Femur (tissue), 1 donor: ENCODE data around the gene ITIH5.
A peak's percentile ranks its signal among the peaks of the same experiment; 100 is the strongest.

Experiments used
- DNase-seq: peaks from one replicate; pipeline ENCODE4 v3.0.0-alpha.2; 2017

ITIH5 gene

DNA sequence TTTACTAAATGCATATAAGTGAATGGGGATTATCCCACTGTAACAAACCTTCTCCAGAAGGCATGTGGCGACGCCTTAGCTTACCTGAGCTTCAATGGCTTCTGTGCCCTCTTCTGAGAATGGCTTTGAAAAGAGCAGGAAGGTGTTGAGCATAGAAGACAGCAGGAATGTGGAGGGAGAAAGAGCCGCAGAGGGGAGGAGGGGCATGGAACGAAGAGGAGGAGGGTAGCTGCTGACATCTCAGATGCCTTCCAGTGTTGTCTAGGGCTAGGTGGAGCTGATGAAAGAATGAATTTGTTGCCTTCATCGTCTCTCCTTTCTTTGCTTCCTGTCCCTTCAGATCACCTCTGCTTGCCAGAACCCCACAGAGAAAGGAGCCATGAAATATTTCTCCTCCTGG is 86.2 kb downstream of the ITIH5 start:
- no peak for DNase-seq

DNA sequence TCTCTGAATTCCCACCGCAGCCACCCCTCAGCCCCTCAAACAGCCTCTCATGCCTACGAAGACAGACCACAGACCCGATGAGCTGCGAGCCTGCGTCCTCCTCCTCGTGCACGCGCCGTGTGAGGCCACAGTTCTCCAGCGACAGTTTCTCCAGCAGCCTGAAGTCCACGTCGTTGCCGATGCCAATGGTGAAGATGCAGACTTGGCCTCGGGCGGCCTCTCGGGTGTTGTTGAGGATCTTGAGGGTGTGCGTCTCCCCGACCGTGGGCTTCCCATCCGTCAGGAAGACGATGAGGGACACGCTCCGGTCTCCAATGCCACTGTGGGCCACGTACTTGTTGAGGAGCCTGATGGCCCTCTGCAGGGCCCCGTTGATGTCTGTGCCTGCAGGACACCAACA is 87.1 kb downstream of the ITIH5 start:
- no peak for DNase-seq

DNA sequence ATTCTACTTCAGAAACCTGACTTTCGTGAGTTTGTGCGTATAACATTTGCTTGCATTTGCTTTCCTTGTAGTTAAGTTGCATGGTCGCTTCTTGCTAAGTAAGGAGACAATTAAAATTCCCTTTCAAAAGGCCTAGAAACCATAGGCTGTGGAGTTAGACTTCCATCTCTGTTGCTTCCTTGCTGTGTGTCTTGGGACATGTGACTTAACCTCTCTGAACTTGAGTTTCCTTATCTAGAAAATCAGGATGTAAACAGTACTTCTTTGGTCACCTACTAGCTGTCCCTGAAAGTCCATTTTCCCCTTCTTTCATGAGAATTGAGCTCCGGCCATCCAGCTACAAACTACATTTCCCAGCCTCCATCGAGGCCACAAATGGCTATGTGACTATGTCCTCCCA is 89.2 kb downstream of the ITIH5 start:
- DNase-seq: no peak

DNA sequence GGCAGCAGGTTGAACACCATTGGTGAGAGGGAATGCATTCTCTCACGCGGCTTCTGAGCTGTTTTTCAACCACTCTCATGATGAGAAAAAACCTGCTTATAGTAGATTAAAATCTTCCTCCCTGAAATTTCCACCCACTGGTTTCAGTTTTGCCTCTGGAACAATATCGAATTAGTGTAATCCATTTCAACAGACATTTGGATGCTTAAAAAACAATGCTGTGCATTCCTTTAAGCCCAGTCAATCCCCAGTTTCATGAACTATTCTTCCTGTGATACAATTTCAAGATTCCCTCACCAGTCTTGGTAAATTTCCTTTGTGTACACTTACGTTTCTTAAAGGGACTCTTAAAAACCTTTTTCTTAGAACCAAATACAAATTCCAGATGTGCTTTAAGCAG is 89.6 kb downstream of the ITIH5 start:
- DNase-seq: no peak

DNA sequence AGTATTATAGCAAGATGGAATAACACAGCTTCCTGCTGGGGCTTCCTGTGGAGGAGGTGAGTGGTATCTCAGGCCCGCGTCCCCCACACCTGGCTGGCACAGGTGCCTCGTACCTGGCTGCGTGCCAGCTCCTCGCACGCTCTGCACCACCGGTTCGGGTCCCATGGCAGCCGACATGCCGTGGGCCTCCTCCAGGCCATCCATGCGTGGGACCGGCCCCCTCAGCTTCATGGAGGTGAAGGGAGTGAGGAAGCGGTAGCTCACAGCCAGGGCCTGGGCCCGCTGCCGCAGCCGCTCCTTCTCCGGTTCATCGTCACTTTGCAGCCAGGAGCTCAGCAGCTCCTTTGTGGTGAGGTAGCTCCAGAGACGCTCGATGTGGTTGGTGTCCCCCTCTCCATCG is 90.4 kb downstream of the ITIH5 start:
- DNase-seq: no peak

DNA sequence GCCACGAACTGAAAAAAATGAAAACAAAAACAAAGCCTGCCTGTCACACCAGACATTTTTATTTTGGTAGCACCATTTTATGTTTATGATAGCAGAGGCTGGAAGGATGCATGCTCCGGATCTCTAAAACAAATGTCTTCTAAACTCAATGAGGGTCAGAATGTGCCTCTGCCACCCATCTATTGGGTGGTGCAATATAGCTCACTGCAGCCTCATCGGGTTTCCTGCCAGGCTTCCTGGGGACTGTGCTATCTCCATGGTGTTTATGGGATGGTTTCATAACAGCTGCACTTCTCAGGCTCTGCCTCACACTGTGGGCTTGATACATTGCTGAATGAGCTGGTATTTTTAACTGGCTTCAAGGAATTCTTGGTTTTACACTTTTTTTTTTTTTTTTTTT is 94.4 kb downstream of the ITIH5 start:
- DNase-seq: peak; percentile 64

DNA sequence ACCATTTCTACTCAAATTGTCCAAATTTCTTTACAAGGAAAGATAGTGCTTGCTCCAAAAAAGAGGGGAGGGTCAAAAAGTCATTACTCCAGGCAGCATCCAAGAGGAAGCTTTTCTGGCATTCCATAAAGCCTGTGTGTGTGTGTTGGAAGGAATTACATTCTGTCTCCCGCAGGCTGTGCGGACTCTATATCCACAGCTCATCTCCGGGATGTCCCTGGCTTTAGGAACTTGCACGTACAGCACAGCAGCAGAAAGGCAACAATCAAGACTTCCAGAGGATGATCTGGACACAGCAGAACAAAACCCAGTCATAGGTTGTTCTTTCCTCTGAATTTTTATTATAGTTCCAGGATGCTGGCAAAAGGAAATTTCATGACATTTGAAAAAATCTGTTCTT is 94.8 kb downstream of the ITIH5 start:
- peak; percentile 74 for DNase-seq

DNA sequence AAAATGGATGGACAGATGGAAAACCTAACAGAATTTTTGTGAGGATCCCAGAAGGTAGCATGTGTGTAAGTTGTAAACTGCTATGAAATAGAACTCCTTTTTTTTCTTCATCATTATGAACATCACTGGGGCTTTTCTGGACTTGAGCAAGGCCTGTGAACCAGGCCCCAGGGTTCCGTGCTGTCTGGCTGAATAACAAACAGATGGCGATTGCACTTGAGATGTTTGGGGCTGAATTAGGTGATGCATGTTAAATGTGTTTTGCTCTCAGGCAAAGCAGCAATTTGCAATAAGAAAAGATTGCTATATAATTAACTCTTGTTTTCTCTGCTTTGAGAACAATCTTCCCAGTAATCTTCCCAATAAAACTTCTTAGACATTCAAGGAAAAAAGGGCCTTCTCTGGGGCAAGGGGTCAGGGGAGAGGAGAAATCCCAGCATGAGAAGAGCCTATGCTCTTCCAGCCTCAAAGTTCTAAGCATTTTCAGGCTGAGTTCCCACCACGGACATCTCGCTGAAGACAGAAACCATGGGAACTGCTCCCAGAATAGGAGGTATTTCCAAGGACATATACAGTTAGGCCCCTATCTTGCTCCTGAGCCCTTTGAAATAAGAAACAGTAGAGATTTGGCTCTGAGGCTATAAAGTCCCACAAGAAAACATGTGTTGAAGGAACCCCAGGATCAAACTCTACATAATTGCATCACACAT is 98.7 kb downstream of the ITIH5 start:
- DNase-seq: no peak

DNA sequence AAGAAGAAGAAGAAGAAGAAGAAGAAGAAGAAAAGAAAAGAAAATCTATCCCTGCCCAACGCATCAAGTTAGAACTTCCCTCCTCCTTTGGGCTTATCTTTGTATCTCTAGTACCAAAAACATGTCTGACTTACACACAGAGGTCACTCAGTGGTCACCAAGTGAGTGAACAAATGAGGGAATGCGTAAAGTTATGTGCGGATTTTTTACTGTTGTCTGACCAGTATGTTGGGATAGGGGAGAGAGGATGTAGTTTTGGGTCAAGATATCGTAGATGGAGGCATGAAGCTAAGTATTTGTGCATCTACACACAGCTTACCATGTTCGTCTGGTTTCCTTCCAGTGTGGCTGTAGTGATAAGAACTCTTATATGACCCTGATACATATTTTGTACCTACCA is 99.9 kb downstream of the ITIH5 start:
- DNase-seq: no peak

DNA sequence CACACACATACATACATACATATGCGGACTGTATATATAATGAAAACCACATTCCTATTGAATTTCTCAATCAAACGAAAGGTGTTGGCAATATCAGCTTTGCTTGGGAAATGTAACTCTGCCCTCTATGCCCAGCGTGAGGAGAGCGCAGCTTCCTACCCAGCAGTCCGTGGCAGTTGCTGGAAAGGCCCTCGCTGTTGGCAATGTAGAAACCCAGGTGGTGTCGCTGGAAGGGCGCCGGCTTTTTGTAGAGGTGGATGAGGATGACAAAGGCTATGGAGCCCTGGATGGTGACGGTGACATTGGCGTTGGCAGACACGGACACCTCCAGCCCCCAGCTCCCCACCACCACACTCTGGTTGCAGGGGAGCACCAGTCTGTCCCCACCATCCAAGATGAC is 100.9 kb downstream of the ITIH5 start:
- no peak for DNase-seq

DNA sequence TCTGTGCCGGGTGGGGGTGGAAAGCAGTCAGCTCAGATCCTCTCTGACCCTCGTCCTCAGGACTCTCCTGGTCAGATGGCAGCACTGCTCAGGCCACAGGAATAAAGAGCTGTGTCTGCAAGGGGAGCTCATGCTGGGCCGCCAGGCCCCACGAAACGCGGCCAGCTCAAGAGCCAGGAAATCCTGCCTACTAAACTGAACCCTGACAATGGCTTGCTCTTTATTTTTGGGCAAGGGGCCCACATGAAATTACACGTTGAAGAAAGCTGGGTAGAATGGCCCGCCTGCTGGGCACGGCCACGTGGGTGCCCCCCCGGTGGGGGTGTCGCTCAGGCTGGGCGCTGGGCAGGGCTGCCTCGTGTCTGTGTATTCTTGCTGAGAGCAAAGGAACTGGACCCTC is 103.0 kb downstream of the ITIH5 start:
- peak; percentile 64 for DNase-seq

DNA sequence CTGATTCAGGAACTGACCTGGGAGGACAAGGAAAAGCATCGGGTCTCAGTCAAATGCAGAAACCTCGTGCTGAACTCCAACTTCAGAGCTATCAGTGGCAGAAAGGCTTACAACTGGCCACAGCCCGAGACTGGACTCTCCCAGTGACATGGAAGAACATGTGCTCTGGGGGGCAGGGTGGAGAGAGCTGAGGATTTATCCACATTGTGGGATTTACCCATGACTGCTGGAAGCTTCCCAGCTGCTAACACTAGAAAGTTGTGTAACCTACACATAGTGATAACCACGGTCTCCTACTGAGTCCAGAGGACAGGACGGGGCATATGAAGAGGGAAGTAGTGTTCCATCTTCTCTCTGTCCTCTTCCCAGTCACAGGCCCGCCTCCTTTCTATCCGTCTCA is 103.4 kb downstream of the ITIH5 start:
- peak; percentile 81 for DNase-seq

DNA sequence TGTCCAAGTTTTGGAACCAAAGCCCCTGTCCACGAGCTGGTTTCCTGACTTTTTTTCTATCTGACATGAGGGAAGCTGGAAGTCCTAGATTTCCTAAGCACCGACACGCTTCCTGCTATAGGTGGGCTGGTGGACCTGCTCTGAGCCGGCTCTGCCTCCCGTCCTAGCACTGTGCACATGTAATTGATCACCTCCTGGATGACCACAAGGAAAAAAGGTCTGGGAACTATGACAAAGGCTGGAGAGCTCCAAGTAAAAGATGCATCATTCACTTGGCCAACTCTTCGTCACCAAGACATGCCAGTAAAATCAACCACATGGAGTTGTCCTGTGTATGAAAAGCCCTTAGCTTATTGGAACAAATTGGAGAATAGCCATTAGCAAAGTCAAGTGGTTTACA is 104.8 kb downstream of the ITIH5 start:
- DNase-seq: peak; percentile 65

DNA sequence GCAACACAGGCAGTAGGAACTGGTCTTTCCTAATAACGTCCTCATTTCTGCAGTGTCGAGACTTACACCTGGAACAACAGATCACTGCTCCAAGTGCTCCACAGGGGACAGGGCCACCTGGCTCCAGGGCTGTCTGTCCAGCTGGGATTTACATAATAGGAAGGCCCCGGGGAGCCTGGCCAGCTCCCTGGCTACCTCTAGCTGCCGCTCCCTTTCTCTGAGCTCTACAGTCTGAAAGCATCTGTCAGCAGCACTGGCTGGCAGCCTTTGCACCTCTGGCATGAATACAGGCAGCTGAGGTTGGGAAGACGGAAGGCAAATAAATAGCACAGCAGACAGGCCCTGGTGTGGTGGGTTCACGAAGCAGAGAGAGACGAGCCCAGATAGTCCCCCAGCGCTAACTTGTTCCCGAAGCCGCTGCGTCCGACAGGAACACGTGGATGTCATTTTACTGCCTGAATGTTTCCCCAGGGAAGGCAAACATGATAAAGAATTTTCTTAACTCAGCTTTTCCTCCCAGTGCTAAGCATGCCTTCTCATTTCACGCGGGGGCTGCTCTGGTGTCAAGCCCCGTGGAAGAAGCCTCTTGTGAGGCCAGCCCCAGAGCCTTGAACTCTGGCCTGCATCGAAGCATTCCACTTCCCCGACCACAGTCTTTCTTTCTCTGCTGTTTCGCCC is 105.4 kb downstream of the ITIH5 start:
- DNase-seq: peak; percentile 92

DNA sequence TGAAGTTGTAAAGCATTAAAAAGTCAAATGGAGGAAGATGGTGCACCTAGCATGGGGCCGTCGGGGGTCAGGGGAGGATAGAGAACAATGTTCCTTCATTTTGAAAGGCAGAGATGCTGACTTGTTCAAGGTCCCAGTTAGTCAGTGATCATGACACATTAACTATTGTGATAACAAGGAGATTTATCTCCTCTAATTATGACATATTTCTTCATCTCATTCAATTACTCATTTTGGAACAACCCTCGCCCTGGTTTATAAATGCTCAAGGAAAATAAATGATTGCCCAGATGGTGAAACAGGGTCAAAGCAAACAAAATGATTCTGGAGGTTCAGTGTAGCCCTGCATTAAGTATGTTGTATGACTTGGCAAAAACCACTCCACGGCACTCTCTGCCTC is 106.2 kb downstream of the ITIH5 start:
- no peak for DNase-seq

DNA sequence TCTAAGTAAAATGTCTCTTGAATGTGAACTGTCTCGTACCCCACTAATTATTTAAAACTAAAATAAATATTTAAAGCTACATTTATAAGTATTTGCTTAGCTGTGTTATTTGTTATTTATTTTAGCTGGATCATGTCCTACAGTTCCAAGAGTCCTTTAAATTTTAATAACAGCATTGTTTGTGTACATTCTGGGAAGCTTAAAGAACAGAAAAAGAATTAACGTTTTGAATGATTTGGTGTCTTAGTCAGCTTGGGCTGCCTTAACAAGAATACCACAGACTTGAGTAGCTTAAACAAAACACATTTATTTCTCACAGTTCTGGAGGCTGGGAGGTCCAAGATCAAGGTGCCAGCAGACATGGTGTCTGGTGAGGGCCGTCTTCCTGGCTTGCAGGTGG is 107.4 kb downstream of the ITIH5 start:
- DNase-seq: no peak

DNA sequence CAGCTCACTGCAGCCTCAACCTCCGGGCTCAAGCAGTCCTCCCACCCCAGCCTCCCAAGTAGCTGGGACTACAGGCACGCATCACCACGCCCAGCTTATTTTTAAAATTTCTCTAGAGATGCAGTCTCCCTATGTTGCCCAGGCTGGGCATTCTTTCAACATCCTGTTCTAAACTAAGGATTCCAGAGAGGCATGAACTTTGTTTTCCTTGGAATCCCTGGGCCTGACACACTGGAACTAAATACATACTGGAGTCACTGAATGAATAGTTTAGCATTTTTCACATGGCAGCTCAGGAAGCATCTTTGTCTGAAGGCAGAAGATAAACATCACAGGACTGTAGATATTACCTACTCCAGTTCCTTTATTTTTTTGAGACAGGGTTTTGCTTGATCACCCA is 108.7 kb downstream of the ITIH5 start:
- DNase-seq: no peak

DNA sequence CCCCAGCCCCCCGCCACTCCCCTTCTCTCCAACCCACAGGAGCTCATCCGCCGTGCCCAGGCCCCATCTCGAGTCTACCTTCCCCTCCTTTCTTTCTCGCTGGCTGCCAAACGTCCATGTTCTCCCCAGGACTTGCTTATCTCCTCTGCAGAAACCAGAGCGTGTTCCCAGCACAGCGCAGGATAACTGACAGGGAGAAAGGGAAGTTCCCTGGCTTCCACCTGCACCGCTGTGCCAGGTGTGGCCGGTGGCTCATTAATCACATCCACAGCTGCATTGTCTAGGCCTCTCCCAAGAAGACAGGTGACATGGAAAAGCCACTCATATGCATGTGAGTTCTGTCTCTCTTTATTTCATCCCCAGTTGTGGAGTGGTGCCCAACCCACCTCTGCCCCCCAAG is 113.2 kb downstream of the ITIH5 start:
- DNase-seq: no peak

DNA sequence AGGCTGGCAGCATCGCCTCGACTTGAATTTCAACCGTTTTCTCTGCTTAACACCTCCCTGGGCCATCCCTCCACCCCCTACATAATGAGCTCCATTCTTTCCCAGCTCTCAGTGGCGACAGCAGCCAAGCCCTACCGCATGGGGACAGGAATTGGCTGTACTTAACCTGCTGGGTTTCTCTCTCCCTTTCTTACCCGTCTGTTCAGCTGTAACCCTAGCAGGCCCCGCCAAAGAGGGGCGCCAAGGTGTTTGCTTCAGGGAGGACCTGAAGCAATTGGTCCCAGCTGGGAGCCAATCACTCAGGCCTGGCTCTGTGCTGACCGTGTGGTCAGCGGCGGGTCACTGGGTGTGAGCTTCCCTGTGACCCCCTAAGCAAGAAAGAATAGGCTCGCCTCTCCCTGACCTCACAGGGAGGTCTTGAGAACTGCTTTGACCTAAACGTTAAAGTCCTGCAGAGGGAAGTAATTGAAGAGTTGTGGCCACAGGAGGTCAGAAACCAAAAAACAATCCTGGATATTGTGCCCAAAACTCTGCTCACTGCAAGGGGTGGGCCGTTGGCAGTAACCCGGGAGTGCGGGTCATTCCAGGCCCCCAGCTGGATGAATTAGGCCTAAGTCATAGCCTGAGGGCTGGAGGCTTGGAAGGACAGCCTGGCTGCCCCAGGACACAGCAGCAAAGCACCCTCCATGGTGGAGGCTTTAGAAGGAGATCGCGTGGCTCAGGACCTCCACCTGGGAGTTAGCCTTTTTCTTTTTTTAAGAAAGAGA is 114.6 kb downstream of the ITIH5 start:
- DNase-seq: peak; percentile 71

DNA sequence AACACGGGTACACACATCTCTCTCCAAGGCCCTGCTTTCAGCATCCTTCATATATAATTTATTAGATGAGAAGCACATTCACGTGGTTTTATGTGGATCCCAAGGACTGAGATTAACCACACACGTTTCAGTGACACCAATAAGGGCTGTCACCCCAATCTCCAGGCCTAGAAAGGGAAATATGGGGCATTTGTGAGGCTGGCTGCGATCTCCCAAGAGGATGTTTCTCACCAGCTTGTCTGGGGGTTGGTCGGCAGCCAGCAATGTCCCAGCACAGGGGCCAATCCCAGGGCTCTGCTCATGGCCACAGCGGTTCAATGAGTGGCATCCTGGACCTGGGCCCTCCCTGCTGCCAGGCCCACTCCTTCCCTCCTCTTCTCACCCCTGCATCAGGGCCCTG is 115.5 kb downstream of the ITIH5 start:
- DNase-seq: no peak

DNA sequence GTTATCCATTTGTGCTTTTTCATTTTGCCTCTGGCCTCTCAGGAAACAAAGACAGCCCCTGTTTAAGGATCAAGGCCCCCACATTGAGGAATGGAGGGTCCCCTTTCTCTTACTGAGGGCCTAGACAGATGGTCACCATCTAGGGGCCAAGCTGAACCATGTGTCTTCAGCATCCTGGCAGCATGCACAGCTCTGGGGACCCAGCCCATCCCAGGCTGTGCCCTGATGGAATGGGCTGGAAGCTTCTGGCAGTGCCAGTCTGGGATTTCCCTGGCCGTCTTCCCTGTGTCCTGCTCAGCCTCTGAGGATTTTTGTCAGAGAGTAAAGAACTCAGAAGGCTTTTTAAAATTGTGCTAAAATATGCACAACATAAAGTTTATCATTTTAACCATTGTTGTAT is 116.8 kb downstream of the ITIH5 start:
- no peak for DNase-seq

DNA sequence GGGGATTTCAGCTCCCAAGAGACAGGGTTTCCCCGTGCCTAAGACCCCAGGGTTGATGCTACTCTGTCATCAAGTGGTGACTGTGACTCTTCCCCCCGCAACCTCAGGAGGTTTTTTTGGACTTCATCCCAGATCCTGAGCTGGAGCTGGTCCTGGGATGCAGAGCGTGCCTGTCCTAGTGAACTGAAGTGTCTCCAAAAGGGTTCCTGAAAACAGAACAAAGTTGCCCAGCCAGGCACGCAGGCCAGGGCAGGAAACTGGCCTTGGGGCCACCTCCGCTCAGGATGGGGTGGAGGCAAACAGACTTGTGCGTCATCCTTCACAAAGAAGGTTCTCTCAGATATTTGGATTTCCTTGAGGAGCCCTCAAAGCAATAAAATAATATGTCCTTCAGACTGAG is 118.9 kb downstream of the ITIH5 start:
- peak; percentile 55 for DNase-seq

DNA sequence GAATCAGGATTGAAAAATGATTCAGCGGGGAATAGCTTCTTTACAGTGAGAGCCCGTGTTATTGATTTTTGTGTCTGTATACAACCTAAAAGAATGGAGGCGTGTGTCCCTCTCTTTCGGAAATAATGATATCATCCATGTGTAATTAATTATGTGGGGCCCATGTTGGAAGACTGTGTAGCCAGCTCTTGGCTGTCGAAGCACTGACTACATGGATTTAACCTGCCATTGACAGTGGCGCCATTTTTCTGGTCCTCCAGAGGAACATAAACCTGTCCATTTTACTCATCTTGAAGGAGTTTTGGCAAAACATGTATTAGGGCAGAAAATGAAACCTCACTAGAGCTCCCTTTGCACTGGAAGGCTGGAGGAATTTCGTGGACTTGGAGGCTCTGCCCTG is 119.6 kb downstream of the ITIH5 start:
- DNase-seq: peak; percentile 73

DNA sequence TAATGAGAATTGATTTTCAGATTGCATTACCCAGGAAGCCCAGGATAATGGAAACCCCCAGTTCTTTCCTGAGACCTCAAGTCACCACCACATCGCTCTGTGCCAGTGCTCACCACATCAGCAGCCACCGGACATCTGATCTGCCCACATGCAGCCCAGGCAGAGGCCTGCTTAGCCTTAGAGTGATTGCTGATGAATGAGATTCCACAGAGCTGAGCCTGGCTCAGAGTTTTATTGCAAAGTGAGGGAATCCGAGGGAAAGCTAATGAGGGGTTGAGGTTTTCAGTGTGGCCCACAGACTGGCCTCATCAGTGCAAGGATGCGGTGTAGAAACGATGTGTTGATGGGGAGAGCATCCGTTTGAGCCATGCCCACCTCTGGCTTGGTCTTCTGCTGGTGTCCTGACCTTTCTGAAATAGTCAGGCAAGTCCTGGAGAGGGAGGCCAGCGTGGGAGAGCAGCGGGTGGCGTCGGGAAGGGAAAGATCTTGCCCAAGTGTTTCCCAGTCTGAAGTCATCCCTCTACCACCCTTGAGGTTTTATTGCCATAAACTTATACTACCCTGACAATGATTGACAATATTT is 120.3 kb downstream of the ITIH5 start:
- DNase-seq: peak; percentile 65
